ENCODE measurements around the gene PRKG1. TPM values are rescaled to one million over a fixed set of nuclear protein-coding genes. Genes with fewer than 3 reads are reported as not detected.
"Not testable (repeated sequence)": the region's sequence is repeated elsewhere in the genome, so short reads cannot be mapped to it uniquely, and the experiment has no call there.

The PRKG1 gene
- total RNA-seq, 4 donors from 2014 or later: 26.5 to 72.3 (median 58.1) TPM

- no peaks in the 10 kb centered on the region for H3K9me3 ChIP-seq
- no peak overlapping the region for H3K27ac ChIP-seq
- DNase-seq: no peak
- no peaks in the 10 kb centered on the region for H3K4me1 ChIP-seq
- H3K36me3 ChIP-seq: no peaks in the 10 kb centered on the region
- intact Hi-C loops (cut with DNase I): no loop called here
- no peaks in the 10 kb centered on the region for H3K27me3 ChIP-seq
- TF ChIP-seq CTCF (IDR thresholded peaks at IDR 0.05) (no peak), POLR2A (IDR thresholded peaks at IDR 0.05) (no peak)
- H3K4me3 ChIP-seq (replicated peaks in 1 of 3): no peak overlapping the region
Observed at GRCh38 chr10:52194716-52195115, 1120.4 kb downstream of the PRKG1 start.

GRCh38 chr10:52197098-52197497 lies 1122.8 kb downstream of the PRKG1 start:
- WGBS, 2 donors: 68 to 73% methylated on average over 3 of the region's 3 CpGs
- H3K27ac ChIP-seq: no peak overlapping the region
- TF ChIP-seq POLR2A (IDR thresholded peaks at IDR 0.05) (no peak), CTCF (IDR thresholded peaks at IDR 0.05) (no peak)
- no peaks in the 10 kb centered on the region for H3K27me3 ChIP-seq
- H3K36me3 ChIP-seq: no peaks in the 10 kb centered on the region
- H3K9me3 ChIP-seq: no peaks in the 10 kb centered on the region
- intact Hi-C loops (cut with DNase I): no loop called here
- H3K4me3 ChIP-seq (replicated peaks in 1 of 3): no peak overlapping the region
- H3K4me1 ChIP-seq: no peaks in the 10 kb centered on the region
- no peak for DNase-seq

GRCh38 chr10:52198540-52198939 lies 1124.3 kb downstream of the PRKG1 start:
- TF ChIP-seq CTCF (IDR thresholded peaks at IDR 0.05) (no peak), POLR2A (IDR thresholded peaks at IDR 0.05) (no peak)
- H3K4me3 ChIP-seq (replicated peaks in 1 of 3): no peak overlapping the region
- H3K9me3 ChIP-seq: no peaks in the 10 kb centered on the region
- H3K4me1 ChIP-seq: no peaks in the 10 kb centered on the region
- no peak for DNase-seq
- intact Hi-C loops (cut with DNase I): no loop called here
- no peaks in the 10 kb centered on the region for H3K36me3 ChIP-seq
- no peak overlapping the region for H3K27ac ChIP-seq
- WGBS, 2 donors: 65 to 69% methylated on average over 3 of the region's 3 CpGs
- H3K27me3 ChIP-seq: no peaks in the 10 kb centered on the region

- intact Hi-C loops (cut with DNase I); H3K27me3 ChIP-seq; H3K27ac ChIP-seq; H3K9me3 ChIP-seq; H3K4me1 ChIP-seq; DNase-seq; H3K36me3 ChIP-seq; H3K4me3 ChIP-seq (replicated peaks in 1 of 3): not testable (repeated sequence)
- 90% methylated on average over 7 of the region's 7 CpGs for WGBS, 2 donors
Observed at GRCh38 chr10:52204906-52205305, 1130.6 kb downstream of the PRKG1 start.

GRCh38 chr10:52208365-52208764 lies 1134.1 kb downstream of the PRKG1 start:
- 92 to 97% methylated on average over 2 of the region's 2 CpGs for WGBS, 2 donors
- intact Hi-C loops (cut with DNase I): no loop called here
- no peaks in the 10 kb centered on the region for H3K4me1 ChIP-seq
- H3K36me3 ChIP-seq: no peaks in the 10 kb centered on the region
- DNase-seq: no peak
- no peak overlapping the region for H3K4me3 ChIP-seq (replicated peaks in 1 of 3)
- TF ChIP-seq POLR2A (IDR thresholded peaks at IDR 0.05): no peak
- no peaks in the 10 kb centered on the region for H3K27me3 ChIP-seq
- H3K9me3 ChIP-seq: no peaks in the 10 kb centered on the region
- no peak overlapping the region for H3K27ac ChIP-seq

GRCh38 chr10:52210161-52210560 lies 1135.9 kb downstream of the PRKG1 start:
- DNase-seq: no peak
- H3K4me1 ChIP-seq: no peaks in the 10 kb centered on the region
- TF ChIP-seq CTCF (IDR thresholded peaks at IDR 0.05): no peak
- TF ChIP-seq POLR2A (IDR thresholded peaks at IDR 0.05): no peak
- H3K27ac ChIP-seq: no peak overlapping the region
- WGBS, 2 donors: 85 to 86% methylated on average over 6 of the region's 6 CpGs
- no peaks in the 10 kb centered on the region for H3K27me3 ChIP-seq
- H3K9me3 ChIP-seq: no peaks in the 10 kb centered on the region
- no peaks in the 10 kb centered on the region for H3K36me3 ChIP-seq
- no peak overlapping the region for H3K4me3 ChIP-seq (replicated peaks in 1 of 3)
- intact Hi-C loops (cut with DNase I): no loop called here
